Measurements from ENCODE around the gene ATMIN.
A peak's percentile ranks its signal among the peaks of the same experiment; 100 is the strongest.

Gene ATMIN

GRCh38 chr16:81006211-81006812 is 29.3 kb upstream of the ATMIN start:
- no peak for DNase-seq

GRCh38 chr16:81006813-81007695 is 28.6 kb upstream of the ATMIN start, which contains the start of the genes CENPN and CMC2:
CENPN (plus strand) TSS chr16:81007214; CDS start chr16:81011940, 4,726 bp downstream.
CMC2 (minus strand) TSS chr16:81006885; CDS start chr16:80997394, 9,491 bp downstream.
- DNase-seq: peak; percentile 80

- no peak for DNase-seq
Measured at GRCh38 chr16:81008505-81008789, 27.2 kb upstream of the ATMIN start.

GRCh38 chr16:81012974-81013373 is 22.7 kb upstream of the ATMIN start:
- no peak for DNase-seq

- DNase-seq: no peak
Measured at GRCh38 chr16:81014672-81015071, 21.0 kb upstream of the ATMIN start.

- DNase-seq: no peak
Measured at GRCh38 chr16:81018496-81018895, 17.1 kb upstream of the ATMIN start.

GRCh38 chr16:81026429-81026828 is 9.2 kb upstream of the ATMIN start:
- DNase-seq: no peak

GRCh38 chr16:81029930-81030604 is 5.6 kb upstream of the ATMIN start:
- no peak for DNase-seq

- no peak for DNase-seq
Measured at GRCh38 chr16:81035975-81036750, 521 bp downstream of the ATMIN start.

GRCh38 chr16:81036751-81037350 is 1.2 kb downstream of the ATMIN start:
- no peak for DNase-seq

- DNase-seq: no peak
Measured at GRCh38 chr16:81040131-81040530, 4.5 kb downstream of the ATMIN start.

- DNase-seq: no peak
Measured at GRCh38 chr16:81040842-81041241, 5.2 kb downstream of the ATMIN start.

- DNase-seq: no peak
Measured at GRCh38 chr16:81041696-81042095, 6.1 kb downstream of the ATMIN start.

GRCh38 chr16:81042821-81043220 is 7.2 kb downstream of the ATMIN start:
- no peak for DNase-seq

- no peak for DNase-seq
Measured at GRCh38 chr16:81053761-81054160, 18.1 kb downstream of the ATMIN start.

GRCh38 chr16:81060576-81061306 is 25.1 kb downstream of the ATMIN start:
- no peak for DNase-seq

GRCh38 chr16:81061307-81061640 is 25.6 kb downstream of the ATMIN start:
- no peak for DNase-seq

- DNase-seq: no peak
Measured at GRCh38 chr16:81061871-81062608, 26.4 kb downstream of the ATMIN start.

- DNase-seq: no peak
Measured at GRCh38 chr16:81066681-81067080, 31.0 kb downstream of the ATMIN start.

- no peak for DNase-seq
Measured at GRCh38 chr16:81067166-81067565, 31.5 kb downstream of the ATMIN start.

- DNase-seq: no peak
Measured at GRCh38 chr16:81069063-81069462, 33.4 kb downstream of the ATMIN start.

All from NCI-H1694 (cell line).